ENCODE results near the gene MS4A4E.

MS4A4E gene

DNA sequence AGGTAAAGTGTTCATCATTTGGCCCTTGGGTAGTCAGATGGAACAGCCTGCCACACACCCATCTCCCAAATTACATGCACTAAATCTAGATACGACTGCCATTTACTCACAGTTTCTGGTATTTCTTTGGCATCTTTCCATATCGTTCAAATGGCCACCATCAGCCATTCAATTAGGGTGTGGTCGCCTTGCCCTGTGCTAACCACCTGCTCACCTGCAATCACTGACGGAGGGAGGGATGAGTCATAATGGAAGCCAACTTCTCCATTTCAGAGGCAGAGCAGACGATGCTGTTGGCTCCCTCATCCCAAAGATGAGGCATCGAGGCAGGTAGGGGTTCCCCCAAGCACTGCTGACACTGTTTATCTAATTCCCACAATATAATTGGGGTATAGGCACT lies 74.6 kb downstream of the MS4A4E start (continued):
- no peak for TF ChIP-seq ZNF398 (tag by site-specific recombination; IDR thresholded peaks at IDR 0.05)
- no peak for TF ChIP-seq ZNF596 (tag by site-specific recombination; IDR thresholded peaks at IDR 0.05)
- TF ChIP-seq ZNF837 (tag by site-specific recombination; IDR thresholded peaks at IDR 0.05), result no peak
- TF ChIP-seq IKZF3 (tag by site-specific recombination; IDR thresholded peaks at IDR 0.05), result no peak
- TF ChIP-seq SP3 (tag by site-specific recombination; IDR thresholded peaks at IDR 0.05), result no peak

DNA sequence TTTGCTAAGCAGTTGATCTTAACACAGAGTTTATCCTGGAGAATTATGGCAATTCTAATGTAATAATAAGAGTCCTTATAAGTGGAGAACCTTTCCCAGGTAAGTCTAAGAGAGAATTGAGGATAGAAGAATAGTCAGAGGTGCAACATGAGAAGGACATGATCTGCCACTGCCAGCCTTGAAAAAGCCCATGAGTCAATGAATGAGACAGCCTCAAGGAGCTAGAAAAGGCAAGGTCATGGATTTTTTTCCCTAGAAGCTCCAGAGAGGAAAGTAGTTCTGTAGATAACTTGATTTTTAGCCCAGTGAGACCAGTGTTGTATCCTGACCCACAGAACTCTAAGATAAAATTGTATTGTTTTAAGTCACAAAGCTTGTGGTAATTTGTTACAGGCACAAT lies 77.0 kb downstream of the MS4A4E start:
- ChIA-PET POLR2A (no interaction called here), CTCF (no interaction called here)
- H3K27ac ChIP-seq (ENCODE audit: extremely low read depth, low read depth, low read length), result no peak overlapping the region
- H3K9me3 ChIP-seq (ENCODE audit: control insufficient read depth, insufficient read depth, low read depth, low read length), result no peaks in the 10 kb centered on the region
- H3K36me3 ChIP-seq (ENCODE audit: control insufficient read depth in 2 of 2, insufficient read depth in 1 of 2, low read length in 2 of 2), result no peaks in the 10 kb centered on the region
- TF ChIP-seq ZNF777 (tag by site-specific recombination; IDR thresholded peaks at IDR 0.05; ENCODE audit: borderline replicate concordance) (no peak), INSM2 (tag by site-specific recombination; IDR thresholded peaks at IDR 0.05) (no peak), HOXC10 (CRISPR knock-in tag; IDR thresholded peaks at IDR 0.05) (no peak), ZNF501 (tag by site-specific recombination; IDR thresholded peaks at IDR 0.05) (no peak), ZNF155 (tag by site-specific recombination; IDR thresholded peaks at IDR 0.05) (no peak), ZNF585B (tag by site-specific recombination; IDR thresholded peaks at IDR 0.05) (no peak), ZNF544 (tag by site-specific recombination; IDR thresholded peaks at IDR 0.05) (no peak), YY1 (tag by site-specific recombination; IDR thresholded peaks at IDR 0.05) (no peak), ZNF658 (tag by site-specific recombination; IDR thresholded peaks at IDR 0.05) (no peak), ZNF354C (tag by site-specific recombination; IDR thresholded peaks at IDR 0.05; ENCODE audit: borderline replicate concordance, low read depth) (no peak), GLIS1 (tag by site-specific recombination; IDR thresholded peaks at IDR 0.05) (no peak), ZNF16 (tag by site-specific recombination; IDR thresholded peaks at IDR 0.05; ENCODE audit: low read depth) (no peak), ZNF521 (tag by site-specific recombination; IDR thresholded peaks at IDR 0.05) (no peak), MYNN (tag by site-specific recombination; IDR thresholded peaks at IDR 0.05; ENCODE audit: borderline replicate concordance) (no peak), ZNF555 (tag by site-specific recombination; conservative IDR thresholded peaks at IDR 0.05) (no peak), ZIC2 (tag by site-specific recombination; IDR thresholded peaks at IDR 0.05) (no peak), ZFP3 (tag by site-specific recombination; IDR thresholded peaks at IDR 0.05; ENCODE audit: low read depth) (no peak)
- TF ChIP-seq, protein P1, sequence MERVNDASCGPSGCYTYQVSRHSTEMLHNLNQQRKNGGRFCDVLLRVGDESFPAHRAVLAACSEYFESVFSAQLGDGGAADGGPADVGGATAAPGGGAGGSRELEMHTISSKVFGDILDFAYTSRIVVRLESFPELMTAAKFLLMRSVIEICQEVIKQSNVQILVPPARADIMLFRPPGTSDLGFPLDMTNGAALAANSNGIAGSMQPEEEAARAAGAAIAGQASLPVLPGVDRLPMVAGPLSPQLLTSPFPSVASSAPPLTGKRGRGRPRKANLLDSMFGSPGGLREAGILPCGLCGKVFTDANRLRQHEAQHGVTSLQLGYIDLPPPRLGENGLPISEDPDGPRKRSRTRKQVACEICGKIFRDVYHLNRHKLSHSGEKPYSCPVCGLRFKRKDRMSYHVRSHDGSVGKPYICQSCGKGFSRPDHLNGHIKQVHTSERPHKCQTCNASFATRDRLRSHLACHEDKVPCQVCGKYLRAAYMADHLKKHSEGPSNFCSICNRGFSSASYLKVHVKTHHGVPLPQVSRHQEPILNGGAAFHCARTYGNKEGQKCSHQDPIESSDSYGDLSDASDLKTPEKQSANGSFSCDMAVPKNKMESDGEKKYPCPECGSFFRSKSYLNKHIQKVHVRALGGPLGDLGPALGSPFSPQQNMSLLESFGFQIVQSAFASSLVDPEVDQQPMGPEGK (tag by site-specific recombination; IDR thresholded peaks at IDR 0.05), result no peak
- no peak overlapping the region for H3K4me3 ChIP-seq (ENCODE audit: low read depth, low read length)
- H3K4me1 ChIP-seq (ENCODE audit: control insufficient read depth, insufficient read depth, low read length), result no peaks in the 10 kb centered on the region

Measured in HEK293 (cell line).